HG03066 (cell line): Measurements from ENCODE around the gene SNX32.

Experiments used
- ATAC-seq: cut with Tn5 transposase; IDR thresholded peaks from one replicate; pipeline ENCODE4 v1.9.1; 2021; ENCODE audit warnings: low read depth; ENCODE audit not compliant: unreplicated experiment

The SNX32 gene

DNA sequence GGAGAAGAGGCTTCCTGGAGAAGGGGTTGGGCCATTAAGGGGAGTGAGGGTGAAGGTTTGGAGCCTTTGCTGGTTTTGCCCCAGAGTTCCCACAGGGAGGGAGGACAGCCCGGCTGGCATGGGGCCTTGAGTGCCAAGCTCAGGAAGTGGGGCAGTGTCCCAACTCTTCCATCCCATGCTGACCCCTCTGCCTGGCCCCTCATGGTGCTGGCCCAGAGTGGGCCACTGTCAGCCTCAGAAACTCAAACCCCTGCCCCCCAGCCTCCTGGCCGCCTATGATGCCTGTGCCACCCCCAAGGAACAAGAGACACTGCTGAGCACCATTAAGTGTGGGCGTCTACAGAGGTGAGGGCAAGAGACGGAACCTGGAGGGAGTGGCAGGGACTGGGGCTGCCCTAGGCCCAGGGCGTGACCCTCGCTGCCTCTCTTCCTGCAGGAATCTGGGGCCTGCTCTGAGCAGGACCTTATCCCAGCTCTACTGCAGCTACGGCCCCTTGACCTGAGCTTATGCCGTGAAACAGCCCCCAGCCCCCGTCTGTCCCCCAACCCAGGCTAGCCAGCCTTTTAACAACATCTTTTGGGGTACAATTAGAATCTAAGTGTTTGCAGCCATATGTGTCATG is 31.9 kb downstream of the SNX32 start:
- ATAC-seq = no peak

GRCh38 chr11:65866509-65867283 is 32.9 kb downstream of the SNX32 start:
- no peak for ATAC-seq

DNA sequence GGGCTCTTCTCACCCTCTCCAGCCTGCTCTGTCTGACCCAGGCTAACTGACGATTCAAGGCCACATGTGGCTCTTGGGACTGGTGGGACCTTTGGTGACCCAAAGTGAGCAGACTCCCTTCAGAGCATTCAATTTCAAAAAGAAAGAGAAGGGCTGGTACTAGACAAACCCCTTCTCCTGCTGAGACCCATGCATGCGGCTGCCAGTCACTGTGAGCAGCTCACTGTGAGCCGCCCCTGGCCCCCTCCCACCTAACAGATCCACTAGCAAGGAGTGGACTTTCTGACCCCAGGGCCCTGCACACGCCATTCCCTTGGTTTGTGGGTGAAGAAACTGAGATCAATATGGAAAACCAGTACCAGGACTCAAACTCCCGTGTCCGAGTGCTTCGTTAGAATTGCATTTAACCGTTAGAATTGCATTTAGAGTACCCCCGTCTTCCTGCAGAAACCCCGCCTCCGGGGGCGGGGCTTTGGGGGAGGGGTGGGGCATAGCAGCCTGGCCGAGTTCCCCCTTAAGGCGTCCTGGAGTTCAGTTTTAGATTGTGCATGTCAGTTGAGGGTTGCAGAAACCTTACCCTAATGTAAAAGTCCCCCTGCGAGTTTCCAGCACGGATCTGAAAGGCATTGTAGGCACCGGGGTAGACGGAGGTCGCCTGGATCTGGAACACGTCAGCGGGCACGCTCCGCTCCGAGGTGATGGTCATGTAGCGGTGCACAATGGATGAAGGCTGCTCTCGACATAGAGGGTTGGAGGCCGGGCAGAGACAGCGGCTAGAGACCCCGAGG is 33.7 kb downstream of the SNX32 start:
- ATAC-seq = no peak

- no peak for ATAC-seq
These were observed 34.4 kb downstream of the SNX32 start for GRCh38 chr11:65868076-65868667.

DNA sequence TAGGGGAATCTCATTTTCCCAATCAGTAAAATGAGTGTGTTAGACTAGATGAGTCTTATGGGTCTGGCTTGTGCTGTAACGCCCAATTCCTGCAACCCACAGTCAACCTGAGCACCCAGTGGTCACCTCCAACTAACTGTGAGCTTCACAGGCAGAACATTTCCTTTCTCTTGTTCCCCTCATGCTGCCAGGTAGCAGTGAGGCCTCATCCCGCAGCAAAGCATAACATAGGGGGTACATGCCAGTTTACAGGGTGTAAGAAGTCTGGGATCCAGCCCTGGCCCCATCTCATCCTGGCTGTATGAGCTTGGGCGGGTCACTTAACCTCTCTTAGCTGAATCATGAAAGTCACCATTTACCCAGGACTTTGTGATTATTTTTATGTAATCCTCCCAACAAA is 35.1 kb downstream of the SNX32 start:
- ATAC-seq = no peak

- ATAC-seq = no peak
These were observed 36.0 kb downstream of the SNX32 start for GRCh38 chr11:65869643-65870306.

GRCh38 chr11:65870307-65870658 is 36.5 kb downstream of the SNX32 start:
- no peak for ATAC-seq

DNA sequence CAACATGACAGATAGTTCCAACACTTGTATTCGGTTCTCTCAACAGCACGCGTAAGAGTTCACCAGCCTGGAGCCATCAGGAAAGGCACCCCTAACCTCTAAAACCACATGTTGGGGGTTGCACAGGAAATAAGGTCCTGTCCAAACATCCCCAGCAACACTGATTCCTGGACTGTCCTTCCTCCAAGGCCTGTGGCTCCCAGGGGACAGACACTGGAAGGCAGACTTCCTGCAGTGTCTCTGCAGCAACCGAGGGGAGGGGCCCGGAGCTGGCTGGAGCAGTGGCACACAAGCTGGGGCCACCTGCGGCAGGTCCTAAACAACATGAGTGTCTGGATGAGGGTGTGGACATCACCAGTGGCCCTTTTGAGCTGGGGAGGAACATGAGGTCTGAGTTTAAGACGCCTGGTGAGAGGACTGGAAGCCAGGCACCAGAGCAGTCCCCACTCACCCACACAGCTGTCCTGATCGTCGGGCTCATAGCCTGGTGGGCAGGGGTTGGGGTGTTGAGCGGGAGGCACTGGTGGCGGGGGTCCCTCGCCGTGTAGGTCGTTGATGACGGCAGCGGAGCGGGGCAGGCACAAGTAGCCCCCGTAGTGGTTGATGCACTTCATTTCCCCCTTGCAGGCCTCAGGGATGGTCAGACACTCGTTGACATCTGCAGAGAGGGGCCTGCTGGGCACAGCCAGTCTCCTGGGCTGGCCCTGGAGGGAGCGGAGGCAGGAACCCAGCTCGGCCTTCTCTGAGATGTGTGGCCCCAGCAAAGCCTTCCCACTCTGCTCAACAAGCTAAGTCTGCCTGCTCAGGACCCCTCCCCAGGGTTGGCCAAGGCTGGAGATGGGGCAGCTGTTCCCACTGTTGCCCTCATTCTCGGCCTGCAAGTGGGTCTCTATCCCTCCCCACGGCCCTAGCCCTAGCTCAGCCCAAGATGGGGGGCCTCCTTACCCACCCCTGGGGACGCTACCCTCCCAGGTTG is 37.2 kb downstream of the SNX32 start:
- ATAC-seq = no peak

- ATAC-seq = no peak
These were observed 38.2 kb downstream of the SNX32 start for GRCh38 chr11:65871811-65872548.

DNA sequence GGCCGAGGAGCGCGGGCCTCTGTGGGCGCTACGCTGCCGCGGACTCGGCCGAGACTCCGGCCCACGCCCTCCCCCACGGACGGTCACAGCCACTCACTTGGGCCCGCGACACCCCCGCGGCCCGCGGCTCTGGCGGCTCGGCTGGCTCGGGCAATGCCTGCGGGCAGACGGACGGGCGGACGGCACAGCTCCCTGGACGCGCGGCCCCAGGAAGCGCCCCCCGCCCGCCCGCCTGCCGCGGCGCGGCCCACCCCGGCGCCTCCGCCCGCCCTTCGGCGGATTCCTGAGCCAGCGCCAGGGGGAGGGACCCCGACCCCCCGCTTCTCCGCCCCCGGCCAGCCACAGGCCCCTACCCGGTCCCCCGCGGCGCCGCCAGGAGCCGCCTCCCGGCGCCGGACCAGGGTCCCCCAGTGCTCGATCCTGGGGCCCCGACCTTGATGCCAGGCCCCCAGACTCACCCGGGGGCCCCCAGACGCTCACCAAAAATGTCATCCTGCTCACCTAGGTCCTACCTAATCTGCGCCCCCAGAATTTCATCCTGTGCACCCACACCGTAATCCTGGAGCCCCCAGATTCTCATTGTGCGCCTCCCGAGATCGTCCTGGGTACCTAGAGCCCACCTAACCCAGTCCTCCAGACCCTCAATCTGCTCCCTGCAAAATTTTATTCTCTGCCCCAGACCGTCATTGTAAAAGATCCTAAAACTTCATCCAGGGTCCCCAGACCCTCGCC is 39.0 kb downstream of the SNX32 start, which contains the start of gene EFEMP2:
EFEMP2 (minus strand) TSS at position 215 of the 732 bp plus-strand sequence. CDS start 446 bp downstream, outside the sequence.
- ATAC-seq = no peak

DNA sequence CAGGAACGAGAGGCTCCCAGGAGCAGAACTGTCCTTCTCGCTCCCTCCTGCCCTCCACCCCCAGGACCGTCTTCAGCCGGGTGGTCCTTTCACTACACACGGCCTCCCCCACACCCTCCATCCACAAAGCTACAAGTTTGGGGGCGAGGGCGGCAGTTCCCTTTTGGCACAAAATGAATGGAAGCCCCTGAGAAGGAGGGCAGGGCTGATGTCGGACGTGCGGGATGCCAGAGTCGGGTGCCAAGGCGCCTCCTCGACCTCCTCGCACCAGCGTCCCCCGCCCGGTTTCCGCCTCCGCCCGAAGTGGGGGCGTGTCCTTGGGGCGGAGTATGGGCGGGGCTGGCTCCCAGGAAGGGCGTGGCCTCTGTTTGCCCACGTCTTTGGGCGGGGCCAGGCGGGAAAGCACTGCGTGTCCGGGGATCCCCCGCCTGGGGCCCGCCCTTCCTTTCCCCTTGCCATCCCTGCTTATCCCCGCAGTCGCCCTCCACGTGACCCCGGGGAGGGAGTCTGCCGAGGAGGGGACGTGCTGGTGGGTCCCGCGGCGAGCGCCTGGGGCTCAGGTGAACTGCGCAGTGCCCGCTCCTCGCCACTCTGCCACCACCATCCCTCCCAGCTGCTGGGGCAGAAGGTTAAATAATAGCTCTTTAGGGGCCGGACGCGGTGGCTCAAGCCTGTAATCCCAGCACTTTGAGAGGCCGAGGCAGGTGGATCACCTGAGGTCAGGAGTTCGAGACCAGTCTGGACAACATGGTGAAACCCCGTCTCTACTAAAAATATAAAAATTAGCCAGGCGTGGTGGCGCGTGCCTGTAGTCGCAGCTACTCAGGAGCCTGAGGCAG is 39.8 kb downstream of the SNX32 start:
- ATAC-seq = peak; percentile 65

DNA sequence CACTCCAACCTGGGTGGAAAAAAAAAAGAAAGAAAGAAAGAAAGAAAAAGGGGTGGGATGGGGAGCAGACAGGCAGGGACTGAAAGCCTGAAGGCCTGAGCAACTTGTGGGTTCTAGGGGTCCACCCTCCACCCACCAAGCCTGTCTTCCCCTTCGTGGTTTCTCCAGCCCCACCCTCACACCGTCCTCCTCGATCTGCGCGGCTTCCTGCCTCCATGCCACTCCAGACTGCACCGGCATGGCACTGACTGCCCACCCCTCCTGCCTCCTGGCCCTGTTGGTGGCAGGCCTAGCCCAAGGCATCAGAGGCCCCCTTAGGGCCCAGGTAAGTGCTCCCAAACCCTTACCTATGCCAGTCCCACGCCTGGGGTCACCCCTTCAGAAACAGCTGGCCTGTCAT is 45.9 kb downstream of the SNX32 start, which contains the start of gene CTSW:
CTSW (plus strand) TSS at position 221 of the 400 bp plus-strand sequence; CDS start at position 239, 18 bp downstream.
- ATAC-seq = no peak

DNA sequence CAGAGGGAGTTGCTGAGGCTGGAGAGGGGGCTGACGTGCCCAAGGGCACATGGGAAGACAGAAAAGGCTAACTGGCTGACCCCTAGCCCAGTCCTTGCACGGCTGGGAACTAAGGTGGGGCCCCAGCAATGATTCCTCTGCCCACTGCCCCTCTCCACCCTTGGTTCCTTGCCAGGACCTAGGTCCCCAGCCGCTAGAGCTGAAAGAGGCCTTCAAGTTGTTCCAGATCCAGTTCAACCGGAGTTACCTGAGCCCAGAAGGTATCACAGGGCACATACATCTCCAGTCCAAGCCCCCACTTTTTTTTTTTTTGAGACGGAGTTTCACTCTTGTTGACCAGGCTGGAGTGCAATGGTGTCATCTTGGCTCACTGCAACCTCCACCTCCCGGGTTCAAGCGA is 46.3 kb downstream of the SNX32 start:
- no peak for ATAC-seq

GRCh38 chr11:65880844-65881421 is 47.2 kb downstream of the SNX32 start:
- no peak for ATAC-seq

DNA sequence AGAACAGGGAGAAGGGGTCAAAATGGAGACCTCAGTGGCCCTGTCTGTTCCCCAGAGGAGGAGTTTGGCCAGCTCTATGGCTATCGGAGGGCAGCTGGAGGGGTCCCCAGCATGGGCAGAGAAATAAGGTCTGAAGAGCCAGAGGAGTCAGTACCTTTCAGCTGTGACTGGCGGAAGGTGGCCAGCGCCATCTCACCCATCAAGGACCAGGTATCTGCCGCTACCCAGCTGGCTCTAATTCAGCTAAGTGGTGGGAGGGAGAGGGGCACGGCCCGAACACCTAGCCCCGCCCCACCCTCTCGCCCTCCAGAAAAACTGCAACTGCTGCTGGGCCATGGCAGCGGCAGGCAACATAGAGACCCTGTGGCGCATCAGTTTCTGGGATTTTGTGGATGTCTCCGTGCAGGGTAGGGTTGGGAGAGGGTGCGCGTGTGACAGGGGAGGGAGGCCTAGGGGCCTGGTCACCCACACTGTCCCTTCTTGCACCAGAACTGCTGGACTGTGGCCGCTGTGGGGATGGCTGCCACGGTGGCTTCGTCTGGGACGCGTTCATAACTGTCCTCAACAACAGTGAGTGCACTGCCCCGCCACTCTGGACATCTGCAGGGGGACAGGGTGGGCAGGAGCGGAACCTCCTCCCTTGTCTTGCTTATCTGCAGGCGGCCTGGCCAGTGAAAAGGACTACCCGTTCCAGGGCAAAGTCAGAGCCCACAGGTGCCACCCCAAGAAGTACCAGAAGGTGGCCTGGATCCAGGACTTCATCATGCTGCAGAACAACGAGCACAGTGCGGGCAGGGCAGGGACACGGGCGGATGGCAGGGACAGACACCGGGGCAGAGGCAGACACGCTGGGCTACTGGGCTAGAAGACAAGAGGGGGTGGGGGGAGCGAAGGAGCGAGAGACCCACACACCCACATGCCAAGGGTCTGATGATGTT is 48.6 kb downstream of the SNX32 start:
- ATAC-seq = no peak
